GM21515 (cell line): ENCODE measurements around the gene SUSD3.

Source experiments
- ATAC-seq: cut with Tn5 transposase; IDR thresholded peaks from one replicate; pipeline ENCODE4 v1.9.1; 2021; ENCODE audit not compliant: unreplicated experiment

Gene SUSD3

DNA sequence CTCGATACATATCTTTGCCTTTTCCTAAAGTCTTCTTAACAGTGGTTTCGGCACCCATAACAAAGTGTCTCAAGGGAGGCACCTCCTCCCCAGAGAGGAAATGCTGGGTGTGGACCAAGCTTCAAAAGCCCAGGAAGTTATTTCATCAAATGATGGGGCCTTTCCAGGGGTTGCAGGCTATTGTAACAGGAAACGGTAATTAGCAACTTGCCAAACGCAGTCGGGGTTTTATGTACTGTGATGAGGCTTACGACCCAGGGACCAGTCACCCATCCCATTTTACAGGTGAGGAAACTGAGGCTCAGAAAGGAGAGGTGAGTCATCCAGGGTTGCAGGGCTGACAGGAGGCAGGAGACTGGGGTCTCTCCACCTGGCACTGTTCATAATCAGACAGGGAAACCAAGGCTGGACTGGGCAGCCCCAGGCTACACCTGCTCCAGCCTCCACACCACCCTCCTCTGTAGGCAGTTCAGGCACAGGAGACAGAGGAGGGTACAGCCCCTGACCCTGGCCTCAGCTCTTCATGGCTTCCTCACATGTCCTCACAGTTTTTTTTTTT lies 30.0 kb upstream of the SUSD3 start:
- ATAC-seq = no peak

DNA sequence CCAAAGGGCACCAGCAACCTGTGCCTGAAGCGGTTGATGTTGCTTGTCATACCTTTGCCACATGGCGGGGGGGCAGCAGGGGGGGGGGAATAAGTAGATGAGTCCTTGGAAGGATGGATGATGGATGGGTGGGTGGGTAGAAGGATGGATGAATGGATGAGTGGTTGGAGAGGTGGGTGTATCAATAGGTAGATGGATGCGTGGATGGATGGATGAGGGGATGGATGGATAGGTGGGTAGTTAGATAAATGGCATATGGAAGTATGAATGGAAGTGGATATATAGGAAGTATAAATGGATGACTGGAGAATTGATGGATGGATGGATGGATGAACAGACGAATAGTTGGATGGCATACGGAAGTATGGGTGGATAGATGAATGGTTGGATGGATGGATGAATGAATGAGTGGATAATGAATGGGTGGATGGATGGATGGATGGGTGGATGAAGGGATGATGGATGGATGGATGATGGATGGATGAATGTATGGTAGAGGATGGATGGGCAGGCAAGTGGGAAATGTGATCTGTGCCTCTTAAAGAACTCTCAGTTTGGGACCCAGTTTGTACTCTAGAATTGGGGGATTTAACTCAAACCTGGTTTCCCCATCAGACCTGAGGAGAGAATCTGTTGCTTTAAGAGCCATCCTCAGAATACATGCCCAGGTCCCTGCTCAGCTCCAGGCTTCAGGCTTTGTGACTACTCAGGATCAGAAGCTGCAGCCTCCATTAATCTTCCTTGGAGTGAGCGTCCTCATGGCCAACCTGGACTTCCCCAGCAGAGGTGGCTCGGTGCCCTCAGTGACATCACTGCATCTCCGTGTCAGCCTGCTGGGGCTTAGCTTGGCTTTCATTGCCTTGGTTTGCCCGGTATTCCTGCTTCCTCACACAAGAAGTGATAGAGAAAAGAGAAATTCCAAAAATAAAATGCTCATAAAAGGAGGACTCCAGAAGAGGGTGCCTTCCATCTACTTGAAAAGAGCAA lies 27.6 kb upstream of the SUSD3 start:
- no peak for ATAC-seq

DNA sequence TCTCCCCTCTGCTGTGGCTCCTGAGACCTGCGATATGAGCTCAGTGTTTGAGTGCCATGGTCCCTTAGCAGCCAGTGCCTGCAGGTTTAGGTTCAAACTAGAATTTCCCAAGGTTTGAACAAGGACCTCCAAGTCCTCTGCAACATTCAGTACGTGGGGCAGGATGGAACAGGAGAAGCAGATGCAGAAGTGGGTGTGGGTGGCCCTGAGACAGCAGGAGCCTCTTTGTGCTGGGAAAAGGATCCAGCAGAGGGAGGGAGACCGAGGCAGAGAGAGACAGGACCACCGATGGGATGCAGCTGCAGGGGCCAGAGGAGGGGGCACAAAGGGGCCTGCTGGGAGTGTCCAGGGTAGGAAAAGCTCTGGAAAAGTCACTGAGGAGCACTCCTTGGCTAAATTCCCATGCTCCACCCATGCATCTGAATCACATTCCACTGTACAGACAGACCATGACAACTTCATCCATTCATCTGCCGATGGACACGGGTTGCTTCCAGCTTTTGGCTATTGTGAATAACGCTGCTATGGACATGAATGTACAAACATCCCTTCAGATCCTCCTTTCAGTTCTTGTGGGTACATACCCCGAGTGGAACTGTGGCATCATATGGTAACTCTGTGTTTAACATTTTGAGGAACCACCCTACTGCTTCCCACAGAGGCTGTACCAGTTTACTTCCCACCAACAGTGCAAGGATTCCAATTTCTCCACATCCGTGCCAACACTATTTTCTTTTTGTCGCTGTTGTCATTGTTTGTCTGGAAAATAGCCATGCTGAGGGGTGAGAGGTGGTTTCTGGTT lies 26.7 kb upstream of the SUSD3 start:
- ATAC-seq = no peak

DNA sequence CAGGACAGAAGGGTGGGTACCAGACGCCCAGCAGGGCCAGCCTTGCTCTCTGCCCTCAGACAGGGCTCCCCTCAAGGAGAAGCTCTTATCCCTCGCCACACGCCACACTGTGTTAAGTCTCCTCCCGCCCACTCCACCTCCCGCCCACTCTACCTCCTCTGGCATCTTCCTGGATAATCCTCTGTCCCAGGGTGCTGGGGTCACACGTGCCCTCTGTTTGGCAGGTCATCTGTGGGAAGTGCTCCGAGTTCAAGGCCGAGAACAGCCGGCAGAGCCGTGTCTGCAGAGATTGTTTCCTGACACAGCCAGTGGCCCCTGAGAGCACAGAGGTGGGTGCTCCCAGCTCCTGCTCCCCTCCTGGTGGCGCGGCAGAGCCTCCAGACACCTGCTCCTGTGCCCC lies 26.0 kb upstream of the SUSD3 start:
- no peak for ATAC-seq

DNA sequence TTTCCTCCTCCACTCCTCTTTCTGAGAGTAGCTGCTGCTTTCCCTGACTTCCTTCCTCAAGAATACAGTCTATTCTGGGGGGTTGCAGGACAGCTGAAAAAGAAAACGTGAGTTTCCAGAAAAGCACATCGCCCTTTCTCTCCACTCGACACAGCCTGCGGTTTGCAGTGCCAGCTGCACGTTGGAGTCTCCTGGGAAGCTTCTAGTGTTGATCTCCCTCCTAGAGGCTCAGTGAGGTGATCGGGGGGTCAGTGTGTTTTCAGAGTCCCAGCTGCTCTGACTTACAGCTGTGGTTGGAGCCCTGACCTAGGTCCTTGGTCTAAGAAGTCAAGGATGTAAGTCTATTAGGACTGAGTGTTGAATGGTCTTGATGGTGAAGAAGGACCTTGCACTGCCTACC lies 25.0 kb upstream of the SUSD3 start:
- no peak for ATAC-seq

DNA sequence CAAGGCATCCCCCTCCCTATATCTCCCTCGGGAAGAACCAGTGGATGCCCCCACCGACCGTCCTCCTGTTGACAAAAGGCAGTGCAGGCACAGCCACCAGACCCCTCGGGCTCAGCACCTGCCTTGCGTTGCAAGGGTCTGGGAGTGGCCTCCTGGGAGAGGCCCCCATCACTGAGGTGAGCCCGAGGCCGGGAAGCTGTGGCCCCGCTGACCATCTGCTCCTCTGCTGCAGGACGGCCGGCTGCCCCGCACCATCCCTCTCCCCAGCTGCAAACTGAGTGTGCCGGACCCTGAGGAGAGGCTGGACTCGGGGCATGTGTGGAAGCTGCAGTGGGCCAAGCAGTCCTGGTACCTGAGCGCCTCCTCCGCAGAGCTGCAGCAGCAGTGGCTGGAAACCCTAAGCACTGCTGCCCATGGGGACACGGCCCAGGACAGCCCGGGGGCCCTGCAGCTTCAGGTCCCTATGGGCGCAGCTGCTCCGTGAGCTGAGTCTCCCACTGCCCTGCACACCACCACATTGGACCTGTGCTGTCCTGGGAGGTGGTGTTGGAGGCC lies 23.3 kb upstream of the SUSD3 start:
- no peak for ATAC-seq

DNA sequence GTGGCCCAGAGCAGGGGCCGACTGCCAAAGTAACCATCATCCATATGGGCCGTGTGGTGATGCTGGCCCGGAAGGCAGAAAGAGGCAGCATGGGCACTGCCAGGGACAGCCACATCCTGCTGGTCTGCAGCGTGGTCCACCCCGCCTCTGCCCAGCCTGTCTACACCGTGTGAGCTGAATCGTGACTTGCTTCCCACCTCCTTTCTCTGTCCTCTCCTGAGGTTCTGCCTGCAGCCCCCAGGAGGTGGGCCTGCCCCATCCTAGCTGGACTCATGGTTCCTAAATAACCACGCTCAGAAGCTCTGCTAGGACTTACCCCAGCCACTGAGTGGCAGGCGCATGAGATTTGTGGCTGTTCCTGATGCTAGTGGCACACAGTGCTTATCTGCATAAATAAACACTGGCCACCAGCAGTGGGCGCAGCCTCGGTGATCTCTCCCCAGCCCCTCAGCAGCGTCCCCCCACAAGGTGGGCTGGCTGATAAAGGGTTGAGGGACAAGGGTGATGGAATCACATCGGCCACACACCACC lies 22.6 kb upstream of the SUSD3 start:
- no peak for ATAC-seq

DNA sequence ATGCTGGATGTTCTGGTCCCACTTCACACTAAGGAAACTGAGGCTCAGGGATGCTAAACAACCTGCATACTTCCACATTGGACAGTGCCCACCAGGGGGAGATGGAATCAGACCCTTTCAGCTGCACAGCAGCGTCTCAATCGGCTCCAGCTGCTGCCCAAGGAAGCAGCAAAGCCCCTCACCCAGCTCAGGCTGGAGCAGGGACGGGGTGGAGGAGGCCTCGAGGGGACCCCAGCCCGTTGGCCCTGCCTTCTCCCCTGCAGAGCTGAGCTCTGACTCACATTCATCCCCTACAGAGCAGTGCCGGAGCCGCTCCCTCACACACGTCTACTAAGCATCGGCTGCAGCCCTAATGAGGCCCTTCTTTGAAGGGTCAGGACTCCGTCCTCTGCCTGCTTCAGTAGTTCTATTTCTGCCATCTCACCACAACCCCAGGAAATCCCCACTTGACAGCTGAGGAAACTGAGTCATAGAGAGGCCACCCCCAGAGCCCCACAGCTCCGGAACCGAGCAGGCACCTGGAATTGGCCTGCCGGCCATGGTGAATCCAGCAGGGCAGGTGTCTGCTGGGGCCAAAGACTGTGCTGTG lies 21.5 kb upstream of the SUSD3 start:
- no peak for ATAC-seq

DNA sequence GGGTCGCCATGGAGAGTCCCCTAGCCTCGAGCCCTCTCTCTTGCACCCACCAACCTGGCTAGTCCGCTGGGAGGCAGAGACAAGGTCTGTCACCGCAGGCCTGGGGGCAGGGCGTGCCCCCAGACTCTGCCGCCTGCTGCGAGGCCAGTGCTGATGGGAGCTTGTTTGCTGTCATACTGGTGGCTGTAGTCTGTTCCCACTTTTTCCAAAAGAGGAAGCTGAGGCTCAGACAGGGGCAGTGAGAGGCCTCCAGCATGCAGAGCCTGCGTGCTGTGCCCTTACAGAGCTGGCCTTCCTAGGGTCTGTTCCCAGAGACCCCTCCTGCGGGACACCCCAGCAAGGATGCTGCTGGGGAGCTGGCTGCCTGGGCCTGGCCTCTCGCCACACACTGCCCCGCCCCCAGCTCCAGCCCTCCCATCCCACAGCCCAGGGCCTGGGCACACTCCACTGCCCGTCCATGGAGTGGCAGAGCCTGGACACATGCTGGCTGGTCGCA lies 21.0 kb upstream of the SUSD3 start:
- no peak for ATAC-seq

DNA sequence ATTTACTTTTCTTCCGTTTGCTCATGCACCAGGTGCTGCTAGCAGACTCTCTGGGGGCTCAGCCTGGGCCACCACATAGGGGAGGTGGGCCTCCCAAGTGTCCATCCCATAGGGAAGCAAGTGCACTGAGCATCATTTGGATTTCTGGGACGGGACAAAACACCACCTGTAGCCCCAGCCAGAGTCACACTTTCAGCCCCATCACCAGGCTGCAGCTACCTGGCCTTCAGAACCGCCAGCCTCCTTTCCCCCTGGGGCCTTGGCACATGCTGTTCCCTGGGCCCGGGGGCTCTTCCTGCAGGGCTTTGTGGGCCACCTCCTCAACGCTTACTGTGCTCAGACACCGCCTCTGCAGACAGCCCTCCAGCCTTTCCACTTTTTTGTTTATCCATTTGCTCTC lies 19.6 kb upstream of the SUSD3 start:
- ATAC-seq = no peak

DNA sequence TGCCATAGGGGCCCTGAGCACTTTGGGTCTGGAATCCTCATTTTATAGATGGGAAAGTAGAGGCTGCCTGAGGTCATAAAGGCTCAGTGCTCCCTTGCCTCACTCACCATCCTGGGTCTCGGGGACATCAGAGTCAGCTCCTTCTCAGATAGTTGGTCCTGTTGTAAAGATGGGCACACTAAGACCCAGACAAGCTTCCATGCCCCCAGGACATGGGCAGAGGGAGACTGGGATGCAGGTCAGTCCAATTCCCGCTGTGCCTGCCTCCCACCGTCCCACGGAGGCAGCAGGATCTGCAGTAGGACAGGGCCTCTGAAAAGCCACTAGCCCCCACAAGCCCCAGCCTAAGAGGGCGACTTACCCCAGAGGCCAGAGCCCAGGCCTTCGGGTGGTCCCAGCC lies 19.0 kb upstream of the SUSD3 start:
- ATAC-seq = no peak

DNA sequence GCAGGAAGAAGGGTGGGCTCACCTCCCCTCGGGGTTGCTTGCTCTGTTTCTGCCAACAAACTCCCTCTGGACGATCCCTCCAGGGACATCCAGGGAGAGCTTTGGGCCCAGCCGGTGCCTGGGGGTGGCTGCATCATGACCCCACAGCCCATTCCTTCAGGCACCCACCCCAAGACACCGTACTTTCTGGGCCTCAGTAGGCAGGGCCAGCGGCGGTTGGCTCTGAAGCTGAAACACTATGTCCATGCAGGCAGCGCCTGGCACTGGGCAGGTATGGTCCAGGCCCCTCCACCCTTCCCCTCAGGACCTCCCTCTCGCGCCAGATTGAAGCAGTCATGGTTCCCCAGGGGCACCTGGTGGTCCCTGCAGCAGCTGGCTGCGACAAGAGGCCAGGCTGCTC lies 18.5 kb upstream of the SUSD3 start:
- no peak for ATAC-seq

DNA sequence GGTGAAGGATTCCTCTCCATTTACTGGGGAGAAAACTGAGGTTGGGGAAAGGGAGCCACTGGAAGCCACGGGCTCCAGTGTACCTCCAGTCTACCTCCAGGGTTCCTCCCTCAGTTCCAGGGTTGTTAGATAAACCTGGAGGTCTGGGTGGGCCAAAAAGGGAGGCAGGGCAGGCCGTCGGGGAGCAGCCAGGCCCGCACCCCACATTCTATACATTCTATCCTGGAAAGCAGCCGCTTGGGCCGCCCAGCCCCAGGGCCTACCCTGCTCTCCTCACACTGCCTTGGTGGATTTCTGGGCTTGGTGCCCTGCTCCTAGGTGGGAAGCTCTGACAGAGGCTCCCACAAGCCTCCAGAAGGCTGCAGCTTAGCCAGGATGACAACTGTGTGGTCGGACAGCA lies 18.1 kb upstream of the SUSD3 start:
- ATAC-seq = no peak

DNA sequence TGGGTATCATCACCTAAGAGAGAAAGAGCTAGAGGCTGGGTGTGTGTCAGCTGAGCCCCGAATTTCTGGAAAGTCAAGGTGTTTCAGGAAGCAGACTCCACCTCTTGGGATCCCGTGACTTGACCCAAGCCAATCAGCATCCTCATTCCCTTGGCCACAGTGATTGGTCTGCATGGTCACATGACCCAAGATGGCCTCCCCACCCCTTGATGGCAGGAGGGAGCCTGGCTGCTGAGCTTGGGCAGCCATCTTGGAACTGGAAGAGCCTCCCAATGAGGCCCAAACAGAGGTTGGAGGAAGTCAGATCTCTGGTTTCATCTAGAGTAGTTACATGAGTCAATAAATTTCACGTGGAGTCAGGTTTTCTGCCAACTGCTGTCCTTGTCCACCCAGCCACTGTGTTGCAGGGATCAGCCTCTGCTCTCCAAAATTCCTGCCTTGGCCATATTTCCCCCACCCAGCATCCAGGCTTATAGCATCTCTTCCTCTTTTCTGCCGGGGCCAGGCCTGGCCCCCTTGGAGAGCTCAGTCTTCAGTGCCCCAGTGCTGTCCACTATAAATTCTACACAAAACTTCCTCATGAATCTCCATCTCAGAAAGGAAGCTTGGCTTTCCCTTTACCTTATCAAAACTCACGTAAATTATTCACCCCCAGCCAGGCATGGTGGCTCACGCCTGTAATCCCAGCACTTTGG lies 17.2 kb upstream of the SUSD3 start:
- ATAC-seq = no peak

DNA sequence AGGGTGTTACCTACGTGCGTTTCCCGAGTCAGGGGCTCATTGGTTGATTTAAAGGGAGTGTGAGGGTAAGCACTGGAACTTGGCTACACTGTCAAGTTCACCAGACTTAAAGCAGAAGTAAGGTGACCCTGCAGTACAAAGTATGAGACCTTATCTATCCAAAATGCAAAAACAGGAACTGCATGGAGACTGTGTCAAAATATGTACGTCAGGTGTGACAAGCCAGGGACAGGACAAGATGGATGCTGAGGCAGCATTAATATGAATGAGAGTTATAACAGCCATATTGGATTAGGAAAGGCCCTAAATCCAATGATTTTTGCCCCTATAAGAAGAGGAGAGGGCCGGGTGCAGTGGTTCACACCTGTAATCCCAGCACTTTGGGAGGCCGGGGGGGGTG lies 15.4 kb upstream of the SUSD3 start:
- ATAC-seq = no peak

DNA sequence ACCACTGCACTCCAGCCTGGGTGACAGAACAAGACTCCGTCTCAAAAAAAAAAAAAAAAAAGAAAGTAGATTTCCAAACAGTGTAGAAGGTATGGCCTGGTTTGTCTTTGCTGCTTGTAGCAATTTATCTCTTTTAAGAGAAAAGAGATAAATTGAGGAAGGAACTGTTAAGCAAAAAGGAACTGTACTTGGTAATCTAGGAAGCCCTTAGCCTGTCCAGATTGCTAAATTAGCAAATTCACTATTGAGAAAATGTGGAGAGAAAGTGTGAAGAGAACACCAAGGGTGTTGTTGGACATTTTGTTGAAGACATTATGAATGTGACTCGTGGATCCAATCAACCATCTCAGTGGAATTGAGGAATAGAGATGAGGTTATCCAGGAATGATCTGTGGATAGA lies 13.0 kb upstream of the SUSD3 start:
- ATAC-seq = no peak

DNA sequence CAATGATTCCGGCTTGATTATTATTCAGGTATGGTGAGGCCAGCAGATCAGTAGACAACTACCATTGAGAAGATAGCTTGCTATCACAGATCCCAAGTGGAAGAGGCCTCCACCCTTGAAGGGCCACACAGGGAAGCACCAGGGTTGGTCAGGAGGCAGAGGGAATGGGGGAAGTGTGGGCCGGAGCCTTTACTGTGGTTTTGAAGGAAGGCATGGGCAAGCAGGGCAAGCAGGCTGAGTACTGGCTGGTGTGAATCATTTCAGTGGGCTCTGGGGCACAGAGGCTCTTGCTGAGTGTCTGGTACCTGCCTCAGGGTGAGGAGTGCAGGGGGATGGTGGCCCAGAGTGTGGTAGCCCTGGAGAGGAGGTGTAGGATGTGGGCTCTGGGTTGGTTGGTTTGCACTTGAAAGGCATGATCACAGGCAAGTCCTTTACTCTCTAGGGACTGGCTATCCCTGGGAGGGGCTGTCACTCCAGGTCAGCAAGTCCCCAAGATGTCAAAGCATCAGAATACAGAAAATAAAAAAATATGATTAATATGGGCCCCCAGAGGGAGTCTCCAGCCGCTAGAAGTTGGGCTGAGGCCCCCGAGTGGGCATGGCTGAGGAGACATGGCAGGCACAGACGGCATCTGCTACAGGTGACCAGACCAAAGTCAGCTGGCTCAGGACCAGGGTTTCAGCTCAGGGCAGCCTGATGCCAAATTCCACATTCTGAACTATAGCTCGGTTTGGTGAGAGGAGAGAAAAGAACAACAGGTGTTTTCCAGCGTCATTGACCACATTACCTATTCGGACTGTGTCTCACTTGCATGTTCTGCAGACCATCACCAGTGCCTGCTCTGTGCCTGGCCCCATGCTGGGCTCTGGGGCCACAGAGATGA lies 9.7 kb upstream of the SUSD3 start:
- no peak for ATAC-seq

DNA sequence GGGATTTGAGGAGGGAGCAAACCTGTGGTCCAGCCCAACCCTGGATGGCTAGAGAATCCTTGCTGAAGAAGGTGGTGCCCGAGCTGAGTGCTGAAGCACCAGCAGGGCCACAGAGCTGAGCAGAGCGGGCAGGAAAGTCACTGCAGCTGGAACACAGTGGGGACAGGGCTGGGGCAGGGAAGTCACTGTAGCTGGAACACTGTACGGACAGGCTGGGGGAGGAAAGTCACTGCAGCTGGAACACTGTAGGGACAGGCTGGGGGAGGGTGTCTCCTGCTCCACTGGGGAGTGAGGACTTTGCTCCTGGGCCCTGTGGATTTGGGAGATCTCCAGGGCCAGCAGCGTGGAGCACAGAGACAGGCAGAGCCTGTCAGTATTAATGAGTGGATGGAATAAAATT lies 9.0 kb upstream of the SUSD3 start:
- ATAC-seq = no peak

DNA sequence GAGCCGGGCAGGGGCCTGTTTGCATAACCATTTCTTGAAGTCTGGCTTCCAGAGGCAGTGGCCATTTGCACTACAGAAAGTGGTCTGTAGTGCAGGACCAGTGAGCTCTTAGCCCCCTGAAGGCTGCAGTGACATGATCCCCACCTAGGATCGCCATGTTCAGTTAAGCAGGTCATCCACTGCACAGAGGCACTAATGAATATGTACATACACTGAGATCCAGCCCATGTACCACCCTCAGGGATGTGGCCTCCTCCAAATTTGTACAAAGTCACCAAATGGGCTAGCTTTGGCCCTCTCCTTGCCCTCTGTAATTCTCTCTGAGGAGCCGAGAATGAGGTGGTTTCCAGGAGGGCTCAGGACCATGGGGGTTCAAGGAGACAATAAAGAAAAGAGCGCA lies 8.3 kb upstream of the SUSD3 start:
- no peak for ATAC-seq
